ENCODE results near the gene DCT. TPM values are rescaled to one million over a fixed set of nuclear protein-coding genes. Genes with fewer than 3 reads are reported as not detected.

DCT gene
- total and polyA plus RNA-seq, 2 of the 8 experiments (the other 6 are each of a cell fraction or from before 2014, with no cell fraction given), result 0.02 TPM; not detected in 1

GRCh38 chr13:94487043-94487442 lies 7.6 kb upstream of the DCT start (continued):
- TF ChIP-seq CHD7 (IDR thresholded peaks at IDR 0.05; ENCODE audit: insufficient replicate concordance, low read length), result no peak
- no peak for TF ChIP-seq HDAC6 (IDR thresholded peaks at IDR 0.05; ENCODE audit: low read depth, low read length)
- no peak for TF ChIP-seq SIX5 (IDR thresholded peaks at IDR 0.05; ENCODE audit: low read depth, low read length)
- no peak for TF ChIP-seq SIN3A (conservative IDR thresholded peaks at IDR 0.05 in 1 of 2, IDR thresholded peaks at IDR 0.05 in 1 of 2; ENCODE audit: low read depth in 1 of 2, low read length in 2 of 2)
- TF ChIP-seq TCF12 (IDR thresholded peaks at IDR 0.05; ENCODE audit: low read depth, low read length), result no peak
- no peak for TF ChIP-seq E2F6 (IDR thresholded peaks at IDR 0.05)
- TF ChIP-seq CEBPB (IDR thresholded peaks at IDR 0.05; ENCODE audit: low read depth, low read length), result no peak
- no peak for TF ChIP-seq YY1 (IDR thresholded peaks at IDR 0.05; ENCODE audit: low read depth, low read length)
- TF ChIP-seq SP4 (IDR thresholded peaks at IDR 0.05; ENCODE audit: low read length), result no peak
- no peak for TF ChIP-seq ATF3 (IDR thresholded peaks at IDR 0.05; ENCODE audit: insufficient read depth, low read depth, low read length)
- TF ChIP-seq CBX5 (IDR thresholded peaks at IDR 0.05; ENCODE audit: low read depth, low read length), result no peak

Data from H1 (cell line).